Measurements from ENCODE around the gene ERBB4.

ERBB4 gene

GRCh38 chr2:211380041-211380440 lies 1158.6 kb downstream of the ERBB4 start:
- DNase-seq (ENCODE audit: extremely low read depth, low read depth): no peak
- H3K4me3 ChIP-seq (replicated peaks; ENCODE audit: low read depth, low read length): no peak overlapping the region
- no peak for TF ChIP-seq CTCF (IDR thresholded peaks at IDR 0.05; ENCODE audit: low read depth, low read length, missing control alignments)

- no peak for TF ChIP-seq CTCF (IDR thresholded peaks at IDR 0.05; ENCODE audit: low read depth, low read length, missing control alignments)
- DNase-seq (ENCODE audit: extremely low read depth, low read depth): no peak
- H3K4me3 ChIP-seq (replicated peaks; ENCODE audit: low read depth, low read length): no peak overlapping the region
Measured at GRCh38 chr2:211376410-211376809, 1162.2 kb downstream of the ERBB4 start.

GRCh38 chr2:211373203-211373602 lies 1165.4 kb downstream of the ERBB4 start:
- H3K4me3 ChIP-seq (replicated peaks; ENCODE audit: low read depth, low read length): no peak overlapping the region
- no peak for DNase-seq (ENCODE audit: extremely low read depth, low read depth)
- no peak for TF ChIP-seq CTCF (IDR thresholded peaks at IDR 0.05; ENCODE audit: low read depth, low read length, missing control alignments)

GRCh38 chr2:211371465-211371864 lies 1167.1 kb downstream of the ERBB4 start:
- DNase-seq (ENCODE audit: extremely low read depth, low read depth): no peak
- no peak for TF ChIP-seq CTCF (IDR thresholded peaks at IDR 0.05; ENCODE audit: low read depth, low read length, missing control alignments)
- H3K4me3 ChIP-seq (replicated peaks; ENCODE audit: low read depth, low read length): no peak overlapping the region

- no peak for TF ChIP-seq CTCF (IDR thresholded peaks at IDR 0.05; ENCODE audit: low read depth, low read length, missing control alignments)
Measured at GRCh38 chr2:211368467-211368866, 1170.1 kb downstream of the ERBB4 start.

GRCh38 chr2:211367711-211368110 lies 1170.9 kb downstream of the ERBB4 start:
- TF ChIP-seq CTCF (IDR thresholded peaks at IDR 0.05; ENCODE audit: low read depth, low read length, missing control alignments): no peak
- no peak for DNase-seq (ENCODE audit: extremely low read depth, low read depth)
- H3K4me3 ChIP-seq (replicated peaks; ENCODE audit: low read depth, low read length): no peak overlapping the region

More at GRCh38 chr2:211368467-211368866, 1170.1 kb downstream of the ERBB4 start:
- DNase-seq (ENCODE audit: extremely low read depth, low read depth): no peak
- no peak overlapping the region for H3K4me3 ChIP-seq (replicated peaks; ENCODE audit: low read depth, low read length)

- DNase-seq (ENCODE audit: extremely low read depth, low read depth): no peak
- no peak for TF ChIP-seq CTCF (IDR thresholded peaks at IDR 0.05; ENCODE audit: low read depth, low read length, missing control alignments)
Measured at GRCh38 chr2:211367293-211367692, 1171.3 kb downstream of the ERBB4 start.

More at GRCh38 chr2:211367293-211367692, 1171.3 kb downstream of the ERBB4 start:
- H3K4me3 ChIP-seq (replicated peaks; ENCODE audit: low read depth, low read length): no peak overlapping the region
